GM19372 (cell line): ENCODE results near the gene INPP5E.
"Not testable (repeated sequence)": the region's sequence is repeated elsewhere in the genome, so short reads cannot be mapped to it uniquely, and the experiment has no call there.

ENCODE experiments used
- ATAC-seq: cut with Tn5 transposase; IDR thresholded peaks from one replicate; pipeline ENCODE4 v1.9.1; 2021; ENCODE audit warnings: mild to moderate bottlenecking, low read depth, moderate library complexity; ENCODE audit not compliant: unreplicated experiment

Gene INPP5E

DNA sequence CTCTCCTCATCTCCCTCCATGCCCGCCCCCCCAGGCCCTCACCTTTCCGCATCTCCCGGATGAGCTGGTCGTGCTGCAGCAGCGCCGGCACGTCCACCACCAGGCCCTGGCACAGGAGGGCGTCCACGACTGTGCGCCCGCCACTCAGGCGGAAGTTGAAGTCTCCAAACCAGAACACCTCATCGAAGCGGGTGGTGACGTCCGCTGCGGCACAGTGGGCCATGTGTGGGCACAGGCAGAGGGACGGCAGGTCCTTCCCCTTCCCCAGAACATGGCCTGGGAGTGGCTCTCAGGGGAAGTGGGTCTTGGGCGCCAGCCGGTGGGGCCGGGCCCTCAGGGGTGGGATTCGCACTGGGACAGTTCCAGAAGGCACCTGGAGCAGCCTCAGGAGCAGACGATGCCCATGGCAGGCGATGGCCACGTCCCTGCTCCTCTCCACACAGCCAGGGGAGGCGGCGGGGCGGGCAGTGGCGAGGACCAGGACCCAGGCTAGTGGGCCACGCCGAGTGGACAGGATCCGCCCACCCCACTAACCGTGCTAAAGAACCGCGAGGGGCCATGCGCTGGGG lies 7.8 kb downstream of the INPP5E start:
- no peak for ATAC-seq

DNA sequence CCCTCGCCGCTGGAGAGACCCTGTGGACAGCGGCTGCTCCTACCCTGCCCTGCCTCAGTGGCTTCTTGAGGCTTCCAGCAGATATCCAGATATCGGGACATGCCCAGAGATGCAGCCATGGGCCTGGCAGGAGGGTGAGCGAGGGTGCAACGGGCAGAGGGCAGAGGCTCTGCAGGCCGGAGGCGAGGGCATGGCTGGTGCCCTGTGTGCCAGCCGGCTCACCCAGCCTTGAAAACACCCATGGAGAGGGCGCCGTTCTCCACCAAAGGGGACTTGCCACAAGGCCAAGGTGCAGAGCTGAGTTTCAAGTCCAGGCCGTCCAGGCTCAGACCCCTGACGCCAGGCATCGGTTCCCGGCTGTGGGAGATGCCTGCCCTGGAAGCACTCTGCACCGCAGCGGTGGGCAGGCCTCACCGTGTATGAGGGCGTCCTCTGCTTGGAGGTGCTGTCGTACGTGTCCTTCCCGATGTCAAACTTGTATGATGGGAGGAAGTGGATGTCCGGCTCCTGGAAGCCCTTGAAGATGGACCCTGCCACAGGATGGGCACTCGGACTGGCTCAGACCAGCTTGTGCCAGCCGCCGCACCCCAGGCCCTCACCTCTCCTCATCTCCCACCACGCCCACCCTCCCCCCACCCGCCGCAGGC lies 8.9 kb downstream of the INPP5E start:
- no peak for ATAC-seq

DNA sequence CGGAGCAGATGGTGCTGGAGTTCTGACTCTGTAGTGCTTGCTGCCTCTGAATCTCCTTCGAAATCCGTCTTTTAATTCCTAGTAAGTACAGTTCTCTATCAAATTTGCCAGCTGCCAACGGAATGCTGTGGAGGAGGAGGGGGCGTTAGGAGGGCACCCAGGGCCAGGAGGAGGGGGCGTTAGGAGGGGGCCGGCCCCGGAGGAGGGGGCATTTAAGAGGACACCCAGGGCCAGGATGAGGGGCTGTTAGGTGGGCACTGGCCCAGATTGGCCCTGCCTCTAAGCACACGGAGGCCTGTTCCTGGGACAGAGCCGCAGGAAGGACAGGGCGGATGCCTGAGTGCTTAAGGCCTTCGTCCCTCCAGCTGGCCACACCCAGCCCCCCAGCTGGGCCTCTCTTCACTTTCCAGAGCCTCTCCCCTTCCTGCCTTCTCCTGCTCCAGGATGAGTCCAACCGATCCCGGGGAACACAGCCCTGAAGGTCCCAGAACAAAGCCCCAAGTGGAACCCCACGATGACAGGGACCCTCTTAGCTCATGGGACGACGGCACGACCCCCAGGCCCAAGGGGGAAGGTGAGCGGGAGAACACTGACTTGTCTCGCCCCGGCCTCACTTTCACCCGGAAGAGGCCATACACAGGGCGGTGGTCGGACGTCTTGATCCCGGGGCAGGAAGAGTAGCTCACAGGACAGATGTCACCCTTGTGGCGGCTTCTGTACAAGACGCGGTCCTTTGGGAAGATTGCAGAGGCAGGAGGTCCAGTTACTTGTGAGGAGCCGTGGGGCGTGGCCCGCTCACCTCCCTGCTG lies 9.8 kb downstream of the INPP5E start:
- ATAC-seq = no peak

DNA sequence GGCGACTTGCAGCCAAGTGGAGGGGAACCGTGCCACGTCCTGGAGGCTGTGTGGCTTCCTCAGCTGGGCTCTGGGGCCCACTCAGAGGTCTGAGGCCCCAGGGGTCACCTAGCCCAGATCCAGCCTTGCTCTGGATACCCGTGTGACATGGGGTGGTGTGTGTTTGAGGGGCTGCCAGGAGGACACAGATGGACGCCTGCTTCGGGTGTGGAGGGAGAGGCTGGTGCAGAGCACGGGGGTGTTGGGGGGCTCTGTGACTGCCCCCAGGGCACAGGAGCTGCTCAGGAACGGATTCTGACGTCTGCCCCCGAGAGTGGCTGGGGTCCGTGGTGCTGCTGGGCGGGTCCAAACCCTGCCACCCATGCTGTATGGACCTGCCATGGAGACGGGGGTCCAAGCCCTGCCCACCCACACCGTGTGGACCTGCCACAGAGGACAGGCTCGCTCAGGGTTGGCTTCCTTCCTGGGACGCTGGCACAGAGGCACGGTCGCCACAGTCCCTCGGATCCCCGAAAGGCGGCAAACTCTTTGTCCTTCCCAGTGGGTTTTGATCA lies 10.5 kb downstream of the INPP5E start:
- ATAC-seq = no peak

DNA sequence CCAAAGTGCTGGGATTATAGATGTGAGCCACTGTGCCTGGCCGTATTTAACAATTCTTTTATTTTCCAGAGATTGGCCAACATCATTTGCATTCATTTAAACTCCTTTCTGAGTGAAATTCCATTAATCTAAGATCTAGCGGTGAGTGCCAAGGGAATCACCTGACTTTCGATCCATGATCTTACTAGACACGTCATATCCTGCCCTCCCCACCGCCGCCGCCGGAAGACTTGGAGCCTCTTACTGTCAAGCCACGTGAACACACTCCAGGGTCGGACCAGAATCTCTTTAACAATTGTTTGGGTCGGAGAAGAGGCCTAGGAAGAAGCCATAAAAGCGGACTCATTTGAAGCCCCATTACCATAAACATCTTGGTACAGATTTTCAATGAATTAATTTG lies 12.9 kb downstream of the INPP5E start:
- no peak for ATAC-seq

DNA sequence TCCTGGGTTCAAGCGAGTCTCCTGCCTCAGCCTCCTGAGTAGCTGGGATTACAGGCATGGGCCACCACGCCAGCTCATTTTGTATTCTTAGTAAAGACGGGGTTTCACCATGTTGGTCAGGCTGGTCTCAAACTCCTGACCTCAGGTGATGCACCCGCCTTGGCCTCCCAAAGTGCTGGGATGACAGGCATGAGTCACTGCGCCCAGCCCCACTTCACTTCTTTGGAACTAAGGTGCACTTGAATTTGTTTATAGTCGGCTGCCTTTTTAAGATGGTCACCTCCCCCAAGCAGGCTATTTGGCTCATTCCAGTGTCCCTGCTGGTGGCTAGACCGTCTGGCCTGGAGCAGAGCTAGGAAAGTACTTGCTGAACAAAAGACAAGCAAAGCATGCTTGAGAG lies 14.3 kb downstream of the INPP5E start:
- ATAC-seq = not testable (repeated sequence)

DNA sequence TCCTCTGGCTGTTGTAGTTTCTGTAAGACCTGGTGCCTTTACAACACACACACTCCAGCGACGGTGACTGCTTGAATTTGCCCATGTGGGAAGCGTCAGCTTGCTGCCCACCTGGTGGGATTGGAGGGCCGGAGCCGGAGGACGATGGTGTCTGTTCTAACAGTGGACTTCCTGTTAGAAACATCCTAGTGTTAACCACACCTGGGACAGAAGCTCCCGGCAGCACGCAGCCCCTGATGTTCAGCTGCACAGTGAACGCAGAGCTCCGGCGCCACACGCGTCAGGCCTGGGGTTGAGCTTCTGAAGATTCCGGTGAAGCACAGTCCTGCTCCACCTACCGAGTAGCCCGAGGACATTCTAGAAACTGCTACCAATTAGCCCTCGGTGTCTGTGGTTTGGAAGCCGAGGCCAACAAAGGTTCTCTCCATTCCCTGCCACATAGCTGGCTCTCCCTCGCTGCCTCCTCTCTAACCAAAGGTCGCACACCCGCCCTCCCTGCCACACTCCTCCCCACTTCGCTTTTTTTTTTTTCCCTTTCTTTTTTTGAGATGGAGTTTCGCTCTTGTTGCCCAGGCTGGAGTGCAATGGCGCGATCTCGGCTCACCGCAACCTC lies 14.8 kb downstream of the INPP5E start:
- ATAC-seq = no peak

DNA sequence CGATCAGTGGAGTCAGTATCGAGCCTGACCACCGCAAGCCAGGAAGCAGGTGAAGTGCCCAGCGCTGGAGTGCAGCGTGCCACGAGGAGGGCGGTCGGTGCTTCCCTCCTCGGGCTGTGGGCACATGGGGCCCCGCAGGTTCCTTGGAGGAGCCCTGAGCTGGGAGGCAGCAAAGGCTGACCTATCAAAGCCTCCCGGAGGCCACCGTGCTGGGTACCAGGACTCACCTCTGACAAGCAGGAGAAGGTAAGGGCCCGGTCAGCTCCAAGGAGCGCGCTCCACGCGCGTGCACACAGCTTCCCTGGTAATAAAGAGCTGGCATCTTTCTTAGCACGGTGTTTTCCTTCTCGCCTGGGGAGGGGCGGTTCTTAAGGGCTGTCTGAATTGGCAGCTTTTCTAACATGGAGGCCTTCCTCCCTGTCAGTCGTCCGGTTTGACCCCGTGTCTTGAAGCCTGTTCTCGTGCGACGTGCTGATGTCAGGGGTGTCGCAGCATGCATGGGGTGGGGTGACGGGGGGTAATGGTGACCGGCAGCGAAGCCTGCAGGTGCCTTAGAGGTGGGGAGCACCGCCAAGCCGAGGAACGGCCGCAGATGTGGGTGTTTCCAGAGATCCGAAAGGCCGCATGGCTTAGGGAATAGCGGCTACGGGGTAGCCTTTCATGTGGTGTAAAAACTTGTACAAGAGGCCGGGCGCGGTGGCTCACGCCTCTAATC lies 16.1 kb downstream of the INPP5E start:
- no peak for ATAC-seq

DNA sequence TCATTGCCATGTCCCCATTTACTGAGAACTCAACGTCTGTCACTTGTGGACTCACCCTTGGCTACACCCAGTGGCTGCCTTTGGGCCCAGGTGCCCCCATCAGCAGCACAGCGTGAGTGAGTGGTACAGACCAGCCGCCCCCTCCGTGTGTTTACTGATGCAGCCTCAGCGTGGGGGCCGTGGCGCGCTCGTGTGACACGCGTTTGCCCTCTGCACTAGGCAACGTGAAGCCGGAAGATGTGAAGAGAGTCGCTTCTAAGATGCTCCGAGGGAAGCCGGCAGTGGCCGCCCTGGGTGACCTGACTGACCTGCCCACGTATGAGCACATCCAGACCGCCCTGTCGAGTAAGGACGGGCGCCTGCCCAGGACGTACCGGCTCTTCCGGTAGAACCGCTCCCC lies 16.8 kb downstream of the INPP5E start:
- no peak for ATAC-seq

DNA sequence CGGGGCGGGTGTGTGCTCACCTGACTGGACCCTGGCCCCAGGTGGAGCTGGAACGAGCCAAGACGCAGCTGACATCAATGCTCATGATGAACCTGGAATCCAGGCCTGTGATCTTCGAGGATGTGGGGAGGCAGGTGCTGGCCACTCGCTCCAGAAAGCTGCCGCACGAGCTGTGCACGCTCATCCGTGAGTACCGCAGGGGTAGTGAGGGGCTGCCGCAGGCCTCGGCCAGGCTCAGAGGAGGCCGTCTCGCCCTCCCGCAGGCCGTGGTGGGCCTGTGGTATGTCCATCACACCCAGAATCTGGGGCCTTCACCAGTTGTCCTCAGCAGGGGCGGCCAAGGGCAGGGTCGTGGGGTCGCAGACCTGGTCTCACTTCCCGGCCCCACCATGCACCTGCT lies 17.9 kb downstream of the INPP5E start:
- no peak for ATAC-seq

DNA sequence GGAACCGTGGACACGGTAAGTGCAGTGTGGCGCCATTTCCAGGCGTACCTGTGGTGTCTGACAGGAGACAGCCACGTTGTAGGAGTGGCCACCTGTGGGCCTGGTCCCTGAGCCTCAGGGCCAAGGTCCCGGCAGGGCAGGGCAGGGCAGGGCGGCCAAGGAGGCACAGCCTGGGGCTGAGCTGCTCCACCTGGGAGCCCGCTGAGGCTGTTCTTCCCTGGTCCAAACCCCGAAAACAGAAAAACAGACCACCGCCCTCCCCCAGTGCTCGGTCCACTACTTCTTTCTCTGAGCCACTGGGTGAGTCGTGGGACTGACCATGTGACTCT lies 20.6 kb downstream of the INPP5E start:
- no peak for ATAC-seq

DNA sequence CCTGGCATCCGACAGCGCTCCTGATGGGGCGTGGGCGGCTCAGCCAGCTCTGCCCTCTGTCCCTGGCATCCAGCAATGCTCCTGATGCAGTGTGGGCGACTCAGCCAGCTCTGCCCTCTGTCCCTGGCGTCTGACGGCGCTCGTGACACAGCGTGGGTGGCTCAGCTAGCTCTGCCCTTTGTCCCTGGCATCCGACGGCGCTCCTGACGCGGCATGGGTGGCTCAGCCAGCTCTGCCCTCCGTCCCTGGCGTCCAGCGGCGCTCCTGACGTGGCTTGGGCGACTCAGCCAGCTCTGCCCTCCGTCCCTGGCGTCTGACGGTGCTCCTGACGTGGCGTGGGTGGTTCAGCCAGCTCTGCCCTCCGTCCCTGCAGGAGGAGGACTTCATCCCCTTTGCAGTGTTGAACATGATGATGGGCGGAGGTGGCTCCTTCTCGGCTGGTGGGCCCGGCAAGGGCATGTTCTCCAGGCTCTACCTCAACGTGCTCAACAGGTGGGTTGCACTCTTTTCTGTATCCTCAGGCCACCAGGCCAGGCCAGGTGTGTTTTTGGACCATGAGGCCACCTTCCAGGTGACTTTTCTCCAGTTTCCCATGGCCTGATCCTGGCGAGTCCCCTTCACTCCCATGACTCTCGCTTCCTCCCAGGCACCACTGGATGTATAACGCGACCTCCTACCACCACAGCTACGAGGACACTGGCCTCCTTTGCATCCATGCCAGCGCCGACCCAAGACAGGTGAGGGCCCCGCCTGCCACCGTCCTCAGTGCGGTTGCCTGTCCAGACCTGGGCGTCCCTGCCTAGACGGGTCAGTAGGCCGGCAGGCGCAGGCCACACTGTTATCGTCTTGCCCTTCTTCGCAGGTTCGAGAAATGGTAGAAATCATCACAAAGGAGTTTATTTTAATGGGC lies 21.2 kb downstream of the INPP5E start:
- ATAC-seq = no peak

DNA sequence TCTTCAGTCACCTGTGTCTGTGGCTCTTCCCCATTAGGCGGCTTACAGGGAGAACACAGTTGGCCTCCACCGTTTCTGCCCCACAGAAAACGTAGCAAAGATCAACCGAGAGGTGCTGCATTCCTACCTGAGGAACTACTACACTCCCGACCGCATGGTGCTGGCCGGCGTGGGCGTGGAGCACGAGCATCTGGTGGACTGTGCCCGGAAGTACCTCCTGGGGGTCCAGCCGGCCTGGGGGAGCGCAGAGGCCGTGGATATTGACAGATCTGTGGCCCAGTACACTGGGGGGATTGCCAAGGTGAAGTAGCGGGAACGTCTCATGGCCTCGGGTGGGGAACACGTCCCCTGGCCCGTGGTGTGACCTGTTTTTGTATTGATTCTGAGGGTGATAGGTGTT lies 22.7 kb downstream of the INPP5E start:
- no peak for ATAC-seq

DNA sequence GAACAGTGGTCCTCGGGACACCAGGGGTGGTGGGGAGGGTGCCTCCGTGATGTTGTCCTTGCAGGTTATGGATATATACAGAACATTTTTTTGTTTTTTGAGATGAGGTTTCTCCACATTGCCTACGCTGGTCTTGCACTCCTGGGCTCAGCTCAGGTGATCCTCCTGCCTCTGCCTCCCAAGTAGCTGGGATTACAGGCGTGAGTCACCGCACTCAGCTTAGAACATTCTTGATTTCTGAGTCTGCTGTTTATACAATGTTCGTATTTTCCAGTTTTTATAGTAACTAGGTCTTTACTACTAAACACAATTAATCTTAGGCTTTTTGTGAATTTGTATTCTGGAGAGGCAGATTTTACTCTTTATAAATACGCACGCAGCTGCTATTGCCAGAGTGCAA lies 23.2 kb downstream of the INPP5E start:
- ATAC-seq = no peak

DNA sequence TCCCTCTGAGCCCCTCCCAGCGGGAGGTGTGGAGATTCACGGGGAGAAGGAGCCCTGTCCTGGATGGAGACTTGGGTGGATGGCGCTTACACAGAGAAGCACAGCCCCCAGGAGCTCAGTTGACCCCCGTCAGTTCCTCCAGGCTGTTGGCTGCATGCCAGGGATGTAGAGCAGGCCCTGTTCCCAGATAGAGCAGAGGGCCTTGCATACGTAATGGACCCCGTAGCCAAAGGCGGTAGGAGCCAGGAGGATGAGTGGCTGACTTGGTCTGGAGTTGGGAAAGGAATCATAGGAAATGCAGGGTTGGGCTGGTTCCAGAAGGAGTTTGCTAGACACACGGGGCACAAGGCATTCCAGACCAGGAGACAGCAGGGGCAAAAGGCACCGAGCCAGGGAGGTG lies 26.7 kb downstream of the INPP5E start:
- no peak for ATAC-seq

DNA sequence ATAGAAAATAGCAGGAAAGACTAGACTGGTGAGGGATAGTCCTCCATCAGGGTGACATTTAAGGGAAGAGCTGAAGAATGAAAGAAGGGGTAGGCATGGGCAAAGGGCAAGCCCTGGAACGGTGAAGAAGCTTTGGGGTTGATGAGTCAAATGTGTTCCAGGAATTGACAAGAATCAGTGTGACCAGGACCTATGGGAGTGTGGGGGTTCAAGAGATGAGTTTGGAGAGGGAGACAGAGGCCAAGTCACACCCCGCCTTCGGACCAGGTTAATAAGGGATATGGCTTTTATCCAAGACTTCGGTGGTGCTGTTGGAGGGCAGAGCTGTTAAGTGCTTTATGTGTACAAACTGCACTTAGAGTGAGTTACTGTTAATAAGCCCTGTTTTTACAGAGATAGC lies 28.3 kb downstream of the INPP5E start:
- ATAC-seq = no peak

DNA sequence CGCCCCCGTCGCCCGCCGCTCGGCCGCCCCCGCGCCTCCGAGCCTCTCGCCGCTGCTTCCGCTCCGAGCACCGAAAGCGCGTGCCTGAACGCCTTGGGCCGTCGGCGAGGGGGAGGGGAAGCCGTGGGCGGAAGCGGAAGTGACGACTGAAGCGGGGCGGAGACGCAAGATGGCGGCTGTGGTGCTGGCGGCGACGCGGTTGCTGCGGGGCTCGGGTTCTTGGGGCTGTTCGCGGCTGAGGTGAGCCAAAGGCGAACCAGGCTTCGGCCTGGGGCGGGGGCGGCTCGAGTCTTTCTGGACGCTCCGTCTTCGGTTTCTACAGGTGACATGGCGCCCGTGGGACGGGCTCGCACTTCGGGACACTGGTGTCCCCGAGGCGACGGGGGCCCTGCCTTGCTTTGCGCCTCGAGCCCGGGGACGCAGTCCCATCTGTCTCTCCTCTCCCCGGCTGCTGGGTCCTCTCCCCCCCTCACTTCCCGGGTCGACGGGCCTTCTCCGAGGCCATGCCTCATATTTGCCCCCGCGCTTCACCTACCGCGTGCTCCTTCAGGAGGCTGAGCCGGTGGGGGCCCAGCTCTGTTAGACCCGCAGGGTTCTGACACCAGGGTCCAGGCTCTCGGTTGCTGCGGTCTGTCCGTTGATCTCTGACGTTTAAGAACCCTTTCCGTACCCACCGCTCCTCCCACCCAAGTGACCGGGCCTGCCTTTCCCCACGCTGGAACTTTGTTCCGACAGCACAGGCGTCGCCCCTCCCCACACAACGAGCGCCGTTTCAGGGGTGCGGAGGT lies 29.0 kb downstream of the INPP5E start, which contains the start of the genes ENTR1 and PMPCA:
TSS of gene ENTR1 (minus strand) at position 115 of the 788 bp plus-strand sequence. CDS start 217 bp downstream, outside the sequence.
TSS of gene PMPCA (plus strand) at position 159 of the 788 bp plus-strand sequence. CDS start at position 170, 11 bp downstream.
- peak; percentile 85 for ATAC-seq

DNA sequence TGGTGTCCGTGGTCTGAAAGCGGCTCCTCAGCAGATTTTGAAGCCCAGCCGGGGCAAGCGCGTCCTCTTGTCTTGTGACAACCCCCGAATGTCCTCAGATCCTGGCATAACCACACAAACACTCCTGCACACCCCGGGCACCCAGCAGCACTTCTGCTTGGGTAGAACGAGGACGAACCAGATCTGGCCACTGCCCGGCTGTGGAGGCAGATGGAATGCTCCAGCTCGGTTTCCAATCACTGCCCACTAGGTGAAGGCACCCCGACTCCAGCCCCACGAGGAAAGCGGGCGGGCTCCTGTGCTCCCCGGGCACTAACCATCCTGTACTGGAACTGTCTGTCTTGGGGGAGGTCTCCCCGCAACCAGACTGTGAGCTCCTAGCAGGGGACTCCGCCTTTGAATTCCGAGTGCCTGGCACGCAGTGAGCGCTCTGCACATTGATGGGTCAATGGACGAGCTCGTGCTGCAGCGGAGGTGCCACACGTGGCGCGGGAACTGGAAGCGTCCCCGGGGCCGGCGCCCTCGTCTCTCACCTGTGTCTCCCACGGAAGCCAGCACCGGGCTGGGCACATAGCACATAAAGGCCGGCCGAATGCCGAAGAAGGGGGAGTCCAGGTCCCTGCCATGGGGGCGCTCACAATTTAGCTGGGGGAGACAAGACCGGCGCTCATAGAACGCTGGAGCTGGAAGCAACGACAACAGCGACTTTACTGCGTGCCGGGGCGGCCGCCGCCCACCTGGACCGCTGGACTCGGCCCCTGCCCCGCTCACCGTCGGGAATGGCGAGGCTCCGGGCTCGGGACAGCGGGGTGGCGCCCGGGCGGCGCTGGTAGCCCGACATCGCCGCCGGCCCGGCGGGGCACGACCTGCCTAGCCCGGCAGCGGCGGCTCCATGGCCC lies 29.8 kb downstream of the INPP5E start:
- peak; percentile 24 for ATAC-seq
